ENCODE data around the gene CFAP92.

CFAP92 gene

GRCh38 chr3:129033151-129033550 lies 39.3 kb upstream of the CFAP92 start (continued):
- TF ChIP-seq ZNF26 (tag by site-specific recombination; IDR thresholded peaks at IDR 0.05) (no peak), GLIS1 (tag by site-specific recombination; IDR thresholded peaks at IDR 0.05) (no peak), ZNF560 (tag by site-specific recombination; IDR thresholded peaks at IDR 0.05; ENCODE audit: borderline replicate concordance) (no peak), ZBTB17 (tag by site-specific recombination; IDR thresholded peaks at IDR 0.05) (no peak)

DNA sequence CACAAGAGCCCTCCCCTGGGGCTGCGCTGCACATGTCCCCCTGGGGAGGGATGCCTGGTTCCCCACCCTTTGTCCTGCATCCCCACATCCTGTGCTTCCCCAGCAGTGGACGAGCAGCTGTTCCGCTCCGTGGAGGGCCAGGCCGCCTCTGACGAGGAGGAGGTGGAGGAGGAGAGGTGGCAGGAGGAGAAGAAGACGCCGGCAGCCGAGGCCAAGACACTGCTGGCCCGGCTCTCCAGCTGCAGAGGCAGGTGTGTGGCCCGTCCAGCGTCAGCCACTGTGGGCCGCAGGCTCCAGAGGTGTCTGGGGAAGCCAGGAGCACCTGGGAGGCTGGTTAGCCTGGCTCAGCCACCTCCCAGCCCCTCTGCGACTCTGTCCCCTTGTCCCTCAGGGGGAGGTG lies 38.8 kb upstream of the CFAP92 start:
- CTCF ChIA-PET = interaction anchor here (1.8 kb wide), 1 partner anchor 21 kb away, joined by 8 read pairs; no protein-coding TSS in a partner anchor
- no peak overlapping the region for H3K4me3 ChIP-seq (ENCODE audit: low read depth, low read length)
- no peaks in the 10 kb centered on the region for H3K9me3 ChIP-seq (ENCODE audit: control insufficient read depth, insufficient read depth, low read depth, low read length)
- no peak overlapping the region for H3K27ac ChIP-seq (ENCODE audit: extremely low read depth, low read depth, low read length)
- H3K36me3 ChIP-seq (ENCODE audit: control insufficient read depth in 2 of 2, insufficient read depth in 1 of 2, low read length in 2 of 2) = no peaks in the 10 kb centered on the region
- no peaks in the 10 kb centered on the region for H3K4me1 ChIP-seq (ENCODE audit: control insufficient read depth, insufficient read depth, low read length)
- POLR2A ChIA-PET = no interaction called here
- no peak for TF ChIP-seq ZNF488 (tag by site-specific recombination; IDR thresholded peaks at IDR 0.05)
- TF ChIP-seq REPIN1 (tag by site-specific recombination; IDR thresholded peaks at IDR 0.05; ENCODE audit: low read depth) = no peak
- TF ChIP-seq ZNF416 (tag by site-specific recombination; IDR thresholded peaks at IDR 0.05) = no peak
- TF ChIP-seq, protein P1, sequence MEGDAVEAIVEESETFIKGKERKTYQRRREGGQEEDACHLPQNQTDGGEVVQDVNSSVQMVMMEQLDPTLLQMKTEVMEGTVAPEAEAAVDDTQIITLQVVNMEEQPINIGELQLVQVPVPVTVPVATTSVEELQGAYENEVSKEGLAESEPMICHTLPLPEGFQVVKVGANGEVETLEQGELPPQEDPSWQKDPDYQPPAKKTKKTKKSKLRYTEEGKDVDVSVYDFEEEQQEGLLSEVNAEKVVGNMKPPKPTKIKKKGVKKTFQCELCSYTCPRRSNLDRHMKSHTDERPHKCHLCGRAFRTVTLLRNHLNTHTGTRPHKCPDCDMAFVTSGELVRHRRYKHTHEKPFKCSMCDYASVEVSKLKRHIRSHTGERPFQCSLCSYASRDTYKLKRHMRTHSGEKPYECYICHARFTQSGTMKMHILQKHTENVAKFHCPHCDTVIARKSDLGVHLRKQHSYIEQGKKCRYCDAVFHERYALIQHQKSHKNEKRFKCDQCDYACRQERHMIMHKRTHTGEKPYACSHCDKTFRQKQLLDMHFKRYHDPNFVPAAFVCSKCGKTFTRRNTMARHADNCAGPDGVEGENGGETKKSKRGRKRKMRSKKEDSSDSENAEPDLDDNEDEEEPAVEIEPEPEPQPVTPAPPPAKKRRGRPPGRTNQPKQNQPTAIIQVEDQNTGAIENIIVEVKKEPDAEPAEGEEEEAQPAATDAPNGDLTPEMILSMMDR (tag by site-specific recombination; IDR thresholded peaks at IDR 0.05) = no peak
- no peak for TF ChIP-seq ZNF580 (tag by site-specific recombination; IDR thresholded peaks at IDR 0.05)
- TF ChIP-seq KLF10 (tag by site-specific recombination; IDR thresholded peaks at IDR 0.05) = no peak
- no peak for TF ChIP-seq BCL11B (tag by site-specific recombination; IDR thresholded peaks at IDR 0.05; ENCODE audit: low read depth)
- TF ChIP-seq, protein P2, sequence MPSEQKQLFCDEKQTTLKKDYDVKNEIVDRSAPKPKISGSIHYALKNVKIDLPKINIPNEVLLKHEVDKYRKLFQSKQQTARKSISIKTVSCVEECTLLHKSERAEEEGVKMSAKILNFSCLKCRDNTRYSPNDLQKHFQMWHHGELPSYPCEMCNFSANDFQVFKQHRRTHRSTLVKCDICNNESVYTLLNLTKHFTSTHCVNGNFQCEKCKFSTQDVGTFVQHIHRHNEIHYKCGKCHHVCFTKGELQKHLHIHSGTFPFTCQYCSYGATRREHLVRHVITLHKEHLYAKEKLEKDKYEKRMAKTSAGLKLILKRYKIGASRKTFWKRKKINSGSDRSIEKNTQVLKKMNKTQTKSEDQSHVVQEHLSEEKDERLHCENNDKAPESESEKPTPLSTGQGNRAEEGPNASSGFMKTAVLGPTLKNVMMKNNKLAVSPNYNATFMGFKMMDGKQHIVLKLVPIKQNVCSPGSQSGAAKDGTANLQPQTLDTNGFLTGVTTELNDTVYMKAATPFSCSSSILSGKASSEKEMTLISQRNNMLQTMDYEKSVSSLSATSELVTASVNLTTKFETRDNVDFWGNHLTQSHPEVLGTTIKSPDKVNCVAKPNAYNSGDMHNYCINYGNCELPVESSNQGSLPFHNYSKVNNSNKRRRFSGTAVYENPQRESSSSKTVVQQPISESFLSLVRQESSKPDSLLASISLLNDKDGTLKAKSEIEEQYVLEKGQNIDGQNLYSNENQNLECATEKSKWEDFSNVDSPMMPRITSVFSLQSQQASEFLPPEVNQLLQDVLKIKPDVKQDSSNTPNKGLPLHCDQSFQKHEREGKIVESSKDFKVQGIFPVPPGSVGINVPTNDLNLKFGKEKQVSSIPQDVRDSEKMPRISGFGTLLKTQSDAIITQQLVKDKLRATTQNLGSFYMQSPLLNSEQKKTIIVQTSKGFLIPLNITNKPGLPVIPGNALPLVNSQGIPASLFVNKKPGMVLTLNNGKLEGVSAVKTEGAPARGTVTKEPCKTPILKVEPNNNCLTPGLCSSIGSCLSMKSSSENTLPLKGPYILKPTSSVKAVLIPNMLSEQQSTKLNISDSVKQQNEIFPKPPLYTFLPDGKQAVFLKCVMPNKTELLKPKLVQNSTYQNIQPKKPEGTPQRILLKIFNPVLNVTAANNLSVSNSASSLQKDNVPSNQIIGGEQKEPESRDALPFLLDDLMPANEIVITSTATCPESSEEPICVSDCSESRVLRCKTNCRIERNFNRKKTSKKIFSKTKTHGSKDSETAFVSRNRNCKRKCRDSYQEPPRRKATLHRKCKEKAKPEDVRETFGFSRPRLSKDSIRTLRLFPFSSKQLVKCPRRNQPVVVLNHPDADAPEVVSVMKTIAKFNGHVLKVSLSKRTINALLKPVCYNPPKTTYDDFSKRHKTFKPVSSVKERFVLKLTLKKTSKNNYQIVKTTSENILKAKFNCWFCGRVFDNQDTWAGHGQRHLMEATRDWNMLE (tag by site-specific recombination; conservative IDR thresholded peaks at IDR 0.05; ENCODE audit: low read depth) = no peak
- no peak for TF ChIP-seq ZNF776 (tag by site-specific recombination; IDR thresholded peaks at IDR 0.05; ENCODE audit: borderline replicate concordance)
- no peak for TF ChIP-seq ZNF324 (tag by site-specific recombination; IDR thresholded peaks at IDR 0.05)
- TF ChIP-seq BCL6B (tag by site-specific recombination; IDR thresholded peaks at IDR 0.05) = no peak
- no peak for TF ChIP-seq ZNF621 (tag by site-specific recombination; IDR thresholded peaks at IDR 0.05)
- TF ChIP-seq ZNF548 (tag by site-specific recombination; IDR thresholded peaks at IDR 0.05) = no peak
- TF ChIP-seq ZNF19 (tag by site-specific recombination; IDR thresholded peaks at IDR 0.05; ENCODE audit: low read depth) = no peak
- no peak for TF ChIP-seq ZNF174 (tag by site-specific recombination; IDR thresholded peaks at IDR 0.05)
- no peak for TF ChIP-seq ZNF169 (tag by site-specific recombination; IDR thresholded peaks at IDR 0.05)
- no peak for TF ChIP-seq ZNF629 (tag by site-specific recombination; IDR thresholded peaks at IDR 0.05)
